RWPE1 (cell line): ENCODE results near the gene PGAM5.

Experiments
- CTCF ChIA-PET: fragments of 350-600 bp; sonication (Branson Sonifier 250); formaldehyde crosslinking; extraction: SDS; loops from one replicate; lab custom pipeline; 2021; lab: Yijun Ruan, JAX
- POLR2A ChIA-PET: fragments of 400-600 bp; formaldehyde crosslinking; extraction: SDS; loops from one replicate; lab custom pipeline; 2020; ENCODE audit warnings: antibody characterized with exemption; ENCODE audit not compliant: low non-redundant PET; lab: Yijun Ruan, JAX
- DNase-seq: peaks from one replicate; pipeline ENCODE4 v3.0.0; 2012; ENCODE audit warnings: low spot score
- H3K27ac ChIP-seq: fragments of 450-650 bp; 2 replicates; pipeline ENCODE4 v1.5.1; 2017
- CTCF ChIP-seq: fragments of 450-650 bp; conservative IDR thresholded peaks from 2 replicates; pipeline ENCODE4 v1.5.1; 2017; ENCODE audit warnings: low read depth, mild to moderate bottlenecking

The PGAM5 gene

GRCh38 chr12:132665794-132666193 lies 44.8 kb upstream of the PGAM5 start:
- no peak overlapping the region for H3K27ac ChIP-seq
- ChIA-PET CTCF (interaction anchor here (0.6 kb wide), 1 partner anchor 54 kb away, joined by 3 read pairs; no protein-coding TSS in a partner anchor), POLR2A (no interaction called here)
- no peak for TF ChIP-seq CTCF
- DNase-seq: no peak

GRCh38 chr12:132668191-132669088 lies 42.2 kb upstream of the PGAM5 start:
- ChIA-PET CTCF (no interaction called here), POLR2A (no interaction called here)
- no peak for TF ChIP-seq CTCF
- DNase-seq: no peak
- H3K27ac ChIP-seq: no peak overlapping the region

- DNase-seq: no peak
- H3K27ac ChIP-seq: peak overlapping the region; percentile 15; the same call in 1 of the 2 replicates
- ChIA-PET POLR2A (no interaction called here), CTCF (interaction anchor here (0.7 kb wide), 1 partner anchor 554 kb away, joined by 3 read pairs; no protein-coding TSS in a partner anchor)
- TF ChIP-seq CTCF: no peak
These were observed 41.3 kb upstream of the PGAM5 start for GRCh38 chr12:132669166-132669879.

- no peak for TF ChIP-seq CTCF
- ChIA-PET CTCF (no interaction called here), POLR2A (no interaction called here)
- DNase-seq: no peak
- H3K27ac ChIP-seq: no peak overlapping the region
These were observed 38.5 kb upstream of the PGAM5 start for GRCh38 chr12:132672116-132672515.

- no peak for DNase-seq
- POLR2A ChIA-PET: no interaction called here
- no peak overlapping the region for H3K27ac ChIP-seq
- CTCF ChIA-PET: no interaction called here
- no peak for TF ChIP-seq CTCF
These were observed 38.0 kb upstream of the PGAM5 start for GRCh38 chr12:132672678-132673077.

- no peak for DNase-seq
- POLR2A ChIA-PET: no interaction called here
- TF ChIP-seq CTCF: no peak
- CTCF ChIA-PET: no interaction called here
- no peak overlapping the region for H3K27ac ChIP-seq
These were observed 37.1 kb upstream of the PGAM5 start for GRCh38 chr12:132673288-132674179.
